NCI-H187 treated with DMSO at 0.1 percent for 48 hours (cell line): ENCODE results near the gene EMILIN2.

Experiments used
- DNase-seq: peaks from one replicate; lab custom pipeline; 2025; lab: John Stamatoyannopoulos, UW

EMILIN2 gene

DNA sequence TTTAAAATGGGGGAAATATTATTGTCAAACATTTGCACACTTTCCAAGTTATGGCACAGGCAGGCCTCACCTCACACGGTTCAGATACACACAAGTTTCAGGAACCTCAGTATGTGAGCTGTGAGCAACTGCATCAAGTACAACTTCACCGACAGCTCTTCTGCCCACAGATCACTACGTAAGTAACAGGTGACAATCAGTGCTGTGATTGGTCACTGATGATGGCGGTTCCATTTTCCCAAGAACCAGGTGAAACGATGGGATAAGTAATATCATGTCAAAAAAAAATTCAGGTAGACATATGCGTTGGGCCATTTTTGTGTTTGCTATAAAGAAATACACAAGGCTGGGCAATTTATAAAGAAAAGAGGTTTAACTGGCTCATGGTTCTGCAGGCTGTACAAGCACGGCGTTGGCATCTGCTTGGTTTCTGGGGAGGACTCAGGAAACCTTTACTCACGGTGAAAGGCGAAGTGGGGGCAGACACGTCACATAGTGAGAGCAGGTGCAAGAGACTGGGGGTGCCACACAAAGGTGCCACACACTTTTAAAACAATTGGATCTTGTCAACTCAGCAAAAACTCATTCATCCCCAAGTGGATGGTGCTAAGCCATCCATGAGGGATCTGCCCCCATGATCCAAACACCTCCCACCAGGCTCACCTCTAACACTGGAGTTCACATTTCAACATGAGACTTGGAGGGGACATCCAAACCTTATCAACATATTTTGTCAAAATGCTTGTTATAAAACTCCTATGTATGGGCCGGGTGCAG, 108.3 kb downstream of the EMILIN2 start:
- no peak for DNase-seq

- no peak for DNase-seq
These were observed 109.2 kb downstream of the EMILIN2 start for GRCh38 chr18:2956056-2956455.

- DNase-seq = no peak
These were observed 112.1 kb downstream of the EMILIN2 start for GRCh38 chr18:2958819-2959298.

- no peak for DNase-seq
These were observed 112.5 kb downstream of the EMILIN2 start for GRCh38 chr18:2959341-2959740.

DNA sequence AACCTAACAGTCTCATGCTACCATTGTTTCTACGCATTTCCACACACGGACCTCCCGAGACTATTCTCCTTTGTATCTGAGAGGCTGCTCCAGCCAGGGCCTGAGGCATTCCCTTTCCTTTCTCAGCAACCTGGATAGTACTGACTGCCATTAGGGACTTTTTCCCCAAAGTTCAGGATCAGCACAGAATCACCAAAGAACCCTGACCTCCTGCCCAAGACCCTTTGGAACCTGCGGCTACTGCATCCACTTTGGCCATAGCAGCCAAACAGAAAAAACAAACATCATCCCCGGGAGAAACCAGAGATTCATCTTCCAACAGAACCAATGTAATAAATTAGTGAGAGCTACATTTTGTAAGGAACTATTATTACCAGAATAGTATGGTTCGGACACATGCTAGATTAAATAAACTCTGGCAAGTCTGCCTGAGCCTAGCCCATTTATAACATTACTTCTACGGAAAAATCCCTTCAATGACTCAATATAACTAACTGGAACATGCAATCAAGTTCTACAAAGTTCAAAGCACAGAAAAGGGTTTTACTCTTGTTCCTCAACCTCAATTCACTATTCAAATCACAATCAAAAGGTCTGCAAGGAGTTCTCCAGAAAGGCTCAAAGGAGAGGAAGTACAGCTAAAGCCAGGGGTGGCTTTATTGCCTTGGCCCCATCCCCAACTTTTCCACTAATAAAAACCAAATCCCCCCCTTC, 114.3 kb downstream of the EMILIN2 start:
- no peak for DNase-seq

- DNase-seq = no peak
These were observed 115.0 kb downstream of the EMILIN2 start for GRCh38 chr18:2961821-2962220.

DNA sequence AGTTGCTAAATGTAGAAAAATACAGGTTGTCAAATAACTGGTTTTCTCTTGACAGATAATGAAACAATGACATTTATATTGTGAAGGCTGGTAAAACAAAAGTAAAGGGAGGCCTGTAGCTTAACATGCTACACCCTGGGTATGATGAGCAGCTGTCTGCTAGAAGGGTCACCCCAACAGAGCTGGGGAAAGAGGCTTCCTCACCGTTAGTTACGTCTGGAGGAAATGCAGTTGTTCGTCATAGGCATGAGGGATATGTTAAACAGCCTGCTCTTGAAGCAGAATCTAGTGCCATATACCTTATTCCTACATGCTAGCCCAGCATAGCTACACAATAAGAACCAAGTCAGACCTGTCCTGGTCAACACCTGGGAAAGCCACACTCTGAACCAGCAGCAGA, 116.2 kb downstream of the EMILIN2 start:
- no peak for DNase-seq

GRCh38 chr18:2964361-2965010, 117.7 kb downstream of the EMILIN2 start:
- DNase-seq = no peak
